Kasumi-1 (cell line): ENCODE measurements around the gene DXO.
"Not testable (repeated sequence)": the region's sequence is repeated elsewhere in the genome, so short reads cannot be mapped to it uniquely, and the experiment has no call there.

Experiments
- DNase-seq, 2 experiments: peaks; one replicate each; lab custom pipeline; 2025; lab: John Stamatoyannopoulos, UW

DXO gene

DNA sequence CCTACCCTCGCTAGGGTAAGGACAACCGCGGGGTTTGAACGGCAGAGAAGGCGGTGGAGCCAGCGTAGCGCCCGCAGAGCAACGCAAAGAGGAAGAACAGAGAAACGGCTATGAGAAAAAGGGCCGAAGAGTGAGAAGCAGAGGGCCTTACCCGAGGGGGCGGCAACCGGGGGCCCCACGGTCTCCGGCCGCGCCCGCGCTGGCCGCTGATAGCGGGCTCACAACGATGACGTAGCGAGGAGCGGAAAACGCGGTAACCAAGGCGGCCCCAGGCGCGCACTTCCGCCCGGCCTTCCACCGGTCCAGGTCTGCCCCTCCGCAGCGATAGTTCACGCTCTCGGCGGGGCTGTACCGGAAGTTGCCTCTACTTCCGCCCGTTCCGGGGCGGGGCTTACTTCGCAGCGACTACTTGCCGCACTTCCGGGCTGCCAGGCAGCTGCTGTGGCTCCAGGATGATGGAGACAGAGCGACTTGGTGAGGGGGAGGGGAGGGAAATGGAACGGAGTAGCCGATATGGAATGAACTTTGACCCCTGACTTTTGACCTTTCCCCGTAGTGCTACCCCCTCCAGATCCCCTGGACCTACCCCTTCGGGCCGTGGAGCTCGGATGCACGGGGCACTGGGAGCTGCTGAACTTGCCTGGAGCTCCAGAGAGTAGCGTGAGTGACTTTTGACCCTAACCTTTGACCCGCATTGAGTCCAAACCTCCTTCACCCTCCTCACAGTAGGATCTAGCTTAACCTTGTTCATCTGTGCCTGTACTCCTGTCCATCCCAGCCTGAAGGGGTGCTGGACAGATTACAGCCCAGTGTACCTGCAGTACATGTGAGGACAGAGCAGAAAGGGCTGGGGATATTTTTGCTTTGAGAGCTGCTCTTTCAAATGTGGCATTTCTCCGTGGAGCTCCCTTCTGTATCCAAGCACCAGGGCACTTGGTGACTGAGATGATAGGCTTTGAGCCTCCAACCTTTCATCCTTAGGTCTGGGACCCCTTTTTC lies 12.9 kb downstream of the DXO start, which contains the start of the genes NELFE and SKIC2:
TSS of gene NELFE (minus strand) at position 231 of the 999 bp plus-strand sequence. CDS start 525 bp downstream, outside the sequence.
TSS of gene SKIC2 (plus strand) at position 435 of the 999 bp plus-strand sequence. CDS start at position 453, 18 bp downstream.
- peak; percentile 97 to 98 for DNase-seq

DNA sequence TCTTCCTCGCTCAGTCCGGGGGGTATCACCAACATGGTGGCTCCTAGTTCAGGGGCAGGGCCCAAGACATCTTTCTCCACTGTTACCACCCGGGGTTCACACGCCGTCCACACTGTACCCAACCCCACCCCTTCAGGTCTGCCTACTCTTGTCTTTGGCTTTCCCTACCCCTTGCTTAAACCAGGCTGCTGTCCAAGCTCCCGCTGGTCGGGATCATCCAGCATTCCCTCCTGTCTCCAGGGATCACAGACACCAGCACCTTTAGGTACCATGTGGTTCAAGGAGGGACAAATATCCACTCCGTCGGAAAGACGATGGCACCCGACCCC lies 13.6 kb downstream of the DXO start:
- DNase-seq: no peak

- DNase-seq: no peak
These were observed 15.1 kb downstream of the DXO start for GRCh38 chr6:31956796-31957195.

GRCh38 chr6:31954511-31954910 lies 17.4 kb downstream of the DXO start:
- no peak for DNase-seq

- DNase-seq: no peak
These were observed 19.0 kb downstream of the DXO start for GRCh38 chr6:31952890-31953289.

DNA sequence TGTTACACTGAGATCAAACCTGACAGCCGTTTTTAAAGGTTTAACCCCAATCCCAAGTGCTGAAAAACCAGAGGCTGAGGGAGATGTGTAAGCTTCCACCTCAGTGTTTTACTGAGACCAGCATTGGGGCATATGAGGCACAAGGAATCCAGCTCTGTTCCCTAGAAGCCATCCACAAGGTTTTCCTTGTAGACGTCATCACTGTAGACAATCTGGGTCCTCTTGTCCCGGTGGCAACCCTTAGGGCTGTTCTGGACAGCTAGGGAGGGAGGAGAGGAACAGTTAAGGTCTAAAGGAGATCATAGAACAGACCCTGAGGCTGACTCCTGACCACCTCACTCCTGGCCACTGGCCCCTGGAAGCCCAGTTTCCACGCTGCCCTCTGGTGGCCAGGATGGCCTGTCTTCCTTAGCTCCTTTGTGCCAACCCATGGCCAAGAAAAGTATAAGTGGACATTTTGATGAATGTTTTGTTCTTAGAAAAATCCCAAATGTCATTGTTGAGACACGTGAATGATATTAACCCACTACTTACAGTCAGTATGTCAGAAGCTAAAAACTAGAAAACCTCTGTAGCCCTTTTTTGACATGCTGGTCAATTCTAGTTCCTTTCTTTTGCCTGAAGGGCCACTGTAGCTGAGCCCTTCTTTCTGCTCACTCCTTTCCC lies 19.7 kb downstream of the DXO start:
- DNase-seq: peak; percentile 12 to 38

GRCh38 chr6:31949926-31950548 lies 21.9 kb downstream of the DXO start:
- no peak for DNase-seq

DNA sequence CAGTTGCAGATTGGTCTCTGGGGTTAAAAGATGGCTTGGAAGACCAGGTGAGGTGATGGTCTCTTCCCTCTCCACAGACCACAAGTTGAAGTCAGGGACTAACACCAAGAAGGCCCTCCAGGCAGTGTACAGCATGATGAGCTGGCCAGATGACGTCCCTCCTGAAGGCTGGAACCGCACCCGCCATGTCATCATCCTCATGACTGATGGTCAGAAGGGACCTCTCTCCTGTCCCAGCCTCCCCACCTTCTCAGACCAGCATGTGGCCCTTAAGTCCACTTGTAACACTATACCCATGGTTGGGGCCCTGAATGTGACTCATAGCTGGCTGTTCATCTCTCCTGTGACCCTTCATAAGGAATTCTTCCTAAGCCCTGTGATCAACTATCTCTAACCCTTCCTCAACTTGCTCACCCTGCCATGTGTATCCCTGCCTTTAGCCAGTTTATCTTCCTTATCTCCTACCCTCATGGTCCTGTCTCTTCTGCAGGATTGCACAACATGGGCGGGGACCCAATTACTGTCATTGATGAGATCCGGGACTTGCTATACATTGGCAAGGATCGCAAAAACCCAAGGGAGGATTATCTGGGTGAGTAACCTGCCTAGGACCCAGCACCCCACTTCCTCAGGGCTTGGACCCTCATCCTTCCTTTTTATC lies 23.1 kb downstream of the DXO start:
- DNase-seq: no peak

- no peak for DNase-seq
These were observed 23.6 kb downstream of the DXO start for GRCh38 chr6:31948306-31948705.

DNA sequence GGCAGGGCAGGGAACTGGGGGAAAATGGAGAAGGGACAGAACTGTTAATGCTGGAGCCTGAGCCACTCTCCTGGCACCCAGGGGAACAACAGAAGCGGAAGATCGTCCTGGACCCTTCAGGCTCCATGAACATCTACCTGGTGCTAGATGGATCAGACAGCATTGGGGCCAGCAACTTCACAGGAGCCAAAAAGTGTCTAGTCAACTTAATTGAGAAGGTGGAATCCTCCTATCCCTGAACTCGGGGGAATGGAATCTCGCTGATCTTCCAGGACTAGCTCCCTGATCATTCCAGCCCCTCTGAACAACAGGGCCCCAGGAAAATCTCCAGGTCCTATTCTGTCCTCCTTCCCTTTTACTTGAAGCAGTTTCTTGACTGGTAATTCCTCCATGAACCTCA lies 24.1 kb downstream of the DXO start:
- DNase-seq: no peak

DNA sequence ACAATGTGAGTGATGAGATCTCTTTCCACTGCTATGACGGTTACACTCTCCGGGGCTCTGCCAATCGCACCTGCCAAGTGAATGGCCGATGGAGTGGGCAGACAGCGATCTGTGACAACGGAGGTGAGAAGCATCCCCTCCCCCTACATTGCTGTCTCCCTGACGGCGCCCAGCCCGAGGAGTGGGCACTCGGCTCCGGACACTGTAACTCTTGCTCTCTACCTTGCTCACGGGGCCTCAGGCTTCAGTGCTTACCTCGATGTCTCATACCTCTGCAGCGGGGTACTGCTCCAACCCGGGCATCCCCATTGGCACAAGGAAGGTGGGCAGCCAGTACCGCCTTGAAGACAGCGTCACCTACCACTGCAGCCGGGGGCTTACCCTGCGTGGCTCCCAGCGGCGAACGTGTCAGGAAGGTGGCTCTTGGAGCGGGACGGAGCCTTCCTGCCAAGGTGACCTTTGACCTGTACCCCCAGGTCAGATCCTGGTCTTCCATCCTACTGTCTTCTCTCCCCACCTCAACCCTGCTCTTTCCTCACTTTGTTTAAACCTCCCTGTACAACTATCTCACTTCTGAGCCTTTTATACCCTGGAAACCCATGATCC lies 24.8 kb downstream of the DXO start:
- no peak for DNase-seq

- no peak for DNase-seq
These were observed 25.5 kb downstream of the DXO start for GRCh38 chr6:31946370-31946885.

- DNase-seq: no peak
These were observed 26.2 kb downstream of the DXO start, which contains the start of gene CFB for GRCh38 chr6:31945507-31946369. Gene CFB, plus strand, starts transcription at chr6:31946095. Its CDS starts 127 bp downstream, at chr6:31946222.

DNA sequence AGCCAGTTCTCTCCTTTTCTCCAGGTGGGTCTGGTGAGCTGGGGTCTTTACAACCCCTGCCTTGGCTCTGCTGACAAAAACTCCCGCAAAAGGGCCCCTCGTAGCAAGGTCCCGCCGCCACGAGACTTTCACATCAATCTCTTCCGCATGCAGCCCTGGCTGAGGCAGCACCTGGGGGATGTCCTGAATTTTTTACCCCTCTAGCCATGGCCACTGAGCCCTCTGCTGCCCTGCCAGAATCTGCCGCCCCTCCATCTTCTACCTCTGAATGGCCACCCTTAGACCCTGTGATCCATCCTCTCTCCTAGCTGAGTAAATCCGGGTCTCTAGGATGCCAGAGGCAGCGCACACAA lies 26.8 kb downstream of the DXO start:
- DNase-seq: no peak

- DNase-seq: no peak
These were observed 28.2 kb downstream of the DXO start for GRCh38 chr6:31943742-31944141.

GRCh38 chr6:31940256-31940664 lies 31.7 kb downstream of the DXO start:
- no peak for DNase-seq

DNA sequence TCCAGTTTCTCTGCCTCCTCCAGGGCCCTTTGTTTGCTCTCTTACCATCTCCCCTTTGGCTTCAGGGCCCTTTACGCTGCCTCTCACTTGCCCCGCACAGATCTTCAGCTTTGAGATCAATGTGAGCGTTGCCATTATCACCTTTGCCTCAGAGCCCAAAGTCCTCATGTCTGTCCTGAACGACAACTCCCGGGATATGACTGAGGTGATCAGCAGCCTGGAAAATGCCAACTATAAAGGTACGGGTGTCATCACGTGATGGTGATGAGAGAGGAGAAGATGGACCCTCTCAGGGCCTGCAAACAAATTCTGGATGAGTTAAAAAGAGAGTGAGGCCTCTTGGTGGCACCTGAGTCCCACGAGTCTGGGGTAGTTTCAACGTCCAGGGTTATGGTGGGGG lies 36.1 kb downstream of the DXO start:
- DNase-seq: no peak

GRCh38 chr6:31935021-31935420 lies 36.9 kb downstream of the DXO start:
- no peak for DNase-seq

GRCh38 chr6:31933537-31933936 lies 38.4 kb downstream of the DXO start:
- no peak for DNase-seq

GRCh38 chr6:31932137-31932536 lies 39.8 kb downstream of the DXO start:
- DNase-seq: not testable (repeated sequence)
